Skin epidermis (tissue), 12 donors: Measurements from ENCODE around the gene LCN1.
"Not testable (repeated sequence)": the region's sequence is repeated elsewhere in the genome, so short reads cannot be mapped to it uniquely, and the experiment has no call there.

Experiments used
- H3K27ac ChIP-seq, 21 experiments: fragments of 200-600 bp; sonication (generic) in 11 of 21; one replicate each; pipeline ENCODE4 v1.5.0; 2020; ENCODE audit warnings: mild to moderate bottlenecking in 3 of 21, inconsistent platforms in 2 of 21, moderate library complexity in 2 of 21
- H3K4me3 ChIP-seq, 7 experiments: fragments of 200-600 bp; sonication (generic) in 2 of 7; one replicate each; pipeline ENCODE4 v1.5.0; 2020; ENCODE audit warnings: inconsistent platforms in 2 of 7, mild to moderate bottlenecking in 2 of 7, moderate library complexity in 1 of 7

LCN1 gene

GRCh38 chr9:135517407-135517822, 3.8 kb upstream of the LCN1 start:
- H3K27ac ChIP-seq: no peak overlapping the region
- no peak overlapping the region for H3K4me3 ChIP-seq

- Histone ChIP-seq H3K27ac (no peak overlapping the region), H3K4me3 (no peak overlapping the region)
Measured at GRCh38 chr9:135519179-135519971, 1.9 kb upstream of the LCN1 start.

GRCh38 chr9:135521608-135522095, 412 bp downstream of the LCN1 start:
- no peak overlapping the region for H3K27ac ChIP-seq
- no peak overlapping the region for H3K4me3 ChIP-seq

- Histone ChIP-seq H3K27ac (no peak overlapping the region), H3K4me3 (no peak overlapping the region)
Measured at GRCh38 chr9:135522137-135522877, 1.1 kb downstream of the LCN1 start.

GRCh38 chr9:135522931-135523330, 1.7 kb downstream of the LCN1 start:
- no peak overlapping the region for H3K27ac ChIP-seq
- no peak overlapping the region for H3K4me3 ChIP-seq

- Histone ChIP-seq H3K27ac (no peak overlapping the region), H3K4me3 (no peak overlapping the region)
Measured at GRCh38 chr9:135523521-135524129, 2.4 kb downstream of the LCN1 start.

GRCh38 chr9:135524130-135524861, 3.1 kb downstream of the LCN1 start:
- Histone ChIP-seq H3K27ac (no peak overlapping the region), H3K4me3 (no peak overlapping the region)

- H3K4me3 ChIP-seq: no peak overlapping the region
Measured at GRCh38 chr9:135525241-135526088, 4.2 kb downstream of the LCN1 start.

GRCh38 chr9:135526089-135526729, 5.0 kb downstream of the LCN1 start:
- Histone ChIP-seq H3K4me3 (no peak overlapping the region), H3K27ac (no peak overlapping the region)

More at GRCh38 chr9:135525241-135526088, 4.2 kb downstream of the LCN1 start:
- no peak overlapping the region for H3K27ac ChIP-seq

GRCh38 chr9:135526730-135527571, 5.7 kb downstream of the LCN1 start:
- no peak overlapping the region for H3K27ac ChIP-seq
- no peak overlapping the region for H3K4me3 ChIP-seq

GRCh38 chr9:135528842-135529435, 7.7 kb downstream of the LCN1 start:
- not testable (repeated sequence) for H3K4me3 ChIP-seq, H3K27ac ChIP-seq

- Histone ChIP-seq H3K27ac (no peak overlapping the region), H3K4me3 (no peak overlapping the region)
Measured at GRCh38 chr9:135530146-135530545, 8.9 kb downstream of the LCN1 start.

- no peak overlapping the region for H3K4me3 ChIP-seq
Measured at GRCh38 chr9:135531096-135531495, 9.9 kb downstream of the LCN1 start.

GRCh38 chr9:135533113-135533512, 11.9 kb downstream of the LCN1 start:
- Histone ChIP-seq H3K27ac (no peak overlapping the region), H3K4me3 (no peak overlapping the region)

More at GRCh38 chr9:135531096-135531495, 9.9 kb downstream of the LCN1 start:
- H3K27ac ChIP-seq: no peak overlapping the region

- H3K4me3 ChIP-seq: no peak overlapping the region
- H3K27ac ChIP-seq: peak overlapping the region in 1 of 21 experiments; percentile 22
Measured at GRCh38 chr9:135533674-135534073, 12.4 kb downstream of the LCN1 start.

GRCh38 chr9:135534192-135534711, 13.0 kb downstream of the LCN1 start:
- not testable (repeated sequence) for H3K4me3 ChIP-seq
- H3K27ac ChIP-seq: peak overlapping the region in 1 of 21 experiments; percentile 50

GRCh38 chr9:135534826-135535225, 13.6 kb downstream of the LCN1 start:
- H3K4me3 ChIP-seq: not testable (repeated sequence)
- peak overlapping the region in 1 of 21 experiments; percentile 50 for H3K27ac ChIP-seq
